GM19455 (cell line): ENCODE results near the gene SCAMP3.
A peak's percentile ranks its signal among the peaks of the same experiment; 100 is the strongest.
"Not testable (repeated sequence)": the region's sequence is repeated elsewhere in the genome, so short reads cannot be mapped to it uniquely, and the experiment has no call there.

Source experiments
- ATAC-seq: cut with Tn5 transposase; IDR thresholded peaks from one replicate; pipeline ENCODE4 v1.9.1; 2021; ENCODE audit not compliant: unreplicated experiment

Gene SCAMP3

GRCh38 chr1:155261852-155262673 lies at the start of gene SCAMP3:
TSS of gene SCAMP3 (minus strand) at chr1:155262360. CDS start at chr1:155262151, 209 bp downstream.
- peak; percentile 82 for ATAC-seq

DNA sequence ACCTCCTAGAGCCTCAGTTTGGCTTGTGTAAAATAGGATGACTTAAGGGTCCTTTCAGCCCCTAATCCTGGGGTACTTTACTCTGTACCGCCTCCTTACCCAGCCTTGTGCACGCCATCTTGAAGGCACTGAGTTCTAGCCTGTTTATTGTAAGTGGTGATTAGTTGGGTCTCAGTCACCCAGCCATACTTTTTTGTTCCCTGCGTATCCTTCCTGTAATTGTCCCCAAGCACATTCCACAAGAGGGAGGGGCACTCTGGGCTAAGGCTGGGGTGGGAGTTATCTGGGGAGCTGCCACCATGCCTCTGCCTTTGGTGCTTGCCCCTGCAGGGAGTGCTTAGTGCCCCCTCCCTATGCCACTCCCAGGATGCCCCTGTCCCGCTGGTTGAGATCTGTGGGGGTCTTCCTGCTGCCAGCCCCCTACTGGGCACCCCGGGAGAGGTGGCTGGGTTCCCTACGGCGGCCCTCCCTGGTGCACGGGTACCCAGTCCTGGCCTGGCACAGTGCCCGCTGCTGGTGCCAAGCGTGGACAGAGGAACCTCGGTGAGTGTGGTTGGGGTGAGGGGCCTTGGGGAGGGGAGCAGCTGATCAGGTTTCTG lies 47.4 kb upstream of the SCAMP3 start:
- no peak for ATAC-seq

DNA sequence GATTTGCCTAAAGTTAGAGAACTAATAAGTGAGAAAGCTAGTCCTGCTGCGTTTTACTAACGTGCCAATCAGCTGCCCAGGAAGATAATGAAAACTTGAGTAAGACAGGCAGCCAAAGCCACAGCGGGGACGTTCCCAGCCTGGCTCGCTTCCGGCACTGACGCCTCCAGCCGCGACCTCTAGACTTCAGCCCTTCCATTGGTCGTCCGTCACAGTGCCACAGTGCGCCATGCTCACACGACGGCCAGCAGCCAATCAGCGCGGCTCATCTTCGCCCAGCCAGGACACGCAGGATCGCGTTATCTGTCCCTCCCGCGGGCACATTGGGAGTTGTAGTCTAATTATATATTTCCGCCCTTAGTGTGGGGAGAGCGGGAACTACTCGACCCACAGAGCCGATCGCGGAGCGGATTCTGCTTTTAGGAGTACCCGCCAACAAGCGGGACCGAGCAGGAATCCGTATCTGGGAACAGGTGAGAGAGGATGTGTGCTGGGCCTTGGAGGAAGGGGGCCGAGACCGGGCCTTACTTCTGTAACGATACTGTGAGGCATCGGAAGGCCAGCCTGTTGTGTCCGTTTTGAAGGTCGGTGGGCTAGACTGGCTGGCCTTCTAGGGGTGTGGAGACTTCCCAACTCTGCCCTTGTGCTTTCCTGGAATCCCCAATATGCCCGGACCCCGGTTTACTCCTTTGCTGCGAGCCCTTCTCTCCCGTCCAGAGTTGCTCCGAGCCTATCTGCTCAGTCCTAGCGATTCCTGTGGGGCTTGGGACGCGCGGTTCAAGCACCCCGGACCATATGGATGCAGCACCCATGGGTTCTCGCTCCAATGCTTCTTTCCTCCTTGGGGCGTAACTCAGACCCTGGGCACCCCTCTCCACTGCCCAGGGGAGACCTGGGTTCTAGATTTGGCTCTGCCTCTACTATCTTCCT lies 46.6 kb upstream of the SCAMP3 start, which contains the start of gene FDPS:
FDPS (plus strand) TSS at position 374 of the 930 bp plus-strand sequence. CDS start 924 bp downstream, outside the sequence.
- ATAC-seq: peak; percentile 93

DNA sequence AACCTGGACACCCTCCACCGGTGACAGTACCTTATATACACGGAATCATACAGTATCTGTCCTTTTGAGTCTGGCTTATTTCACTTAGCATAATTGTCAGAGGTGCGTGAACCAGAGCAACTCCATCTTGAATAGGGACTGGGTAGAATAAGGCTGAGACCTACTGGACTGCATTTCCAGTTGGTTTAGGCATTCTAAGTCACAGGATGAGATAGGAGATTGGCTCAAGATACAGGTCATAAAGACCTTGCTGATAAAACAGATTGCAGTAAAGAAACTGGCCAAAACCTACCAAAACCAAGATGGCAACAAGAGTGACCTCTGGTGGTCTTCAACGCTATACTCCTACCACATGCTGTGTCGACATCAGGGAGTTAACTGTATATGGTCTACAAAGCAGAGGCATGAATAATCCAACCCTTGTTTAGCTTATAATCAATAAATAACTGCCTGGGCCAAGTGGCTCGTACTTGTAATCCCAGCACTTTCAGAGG lies 45.1 kb upstream of the SCAMP3 start:
- no peak for ATAC-seq

DNA sequence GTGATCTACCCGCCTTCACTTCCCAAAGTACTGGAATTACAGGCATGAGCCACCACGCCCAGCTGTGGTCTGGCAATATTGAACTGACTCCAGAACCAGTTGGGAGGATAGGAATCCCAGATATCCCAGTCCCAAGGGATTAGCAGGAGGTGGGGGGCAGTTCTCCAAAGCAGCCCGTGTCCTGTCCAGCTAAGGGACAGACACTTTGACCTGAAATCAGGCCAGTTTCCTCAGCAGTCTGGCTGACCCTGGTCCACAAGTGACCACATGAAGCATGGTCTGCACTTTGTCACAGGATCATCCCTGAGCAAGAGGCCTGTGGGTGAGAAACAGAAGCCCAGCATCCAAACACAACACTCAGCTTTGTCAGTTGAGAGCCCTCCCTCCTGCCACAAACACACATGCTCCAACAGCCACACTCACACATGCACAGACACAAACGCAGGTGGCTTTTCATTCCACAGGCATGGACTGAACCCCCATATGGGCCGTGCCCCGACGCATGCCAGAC lies 43.8 kb upstream of the SCAMP3 start:
- no peak for ATAC-seq

GRCh38 chr1:155304558-155305063 lies 42.5 kb upstream of the SCAMP3 start:
- ATAC-seq: no peak

GRCh38 chr1:155301342-155301841 lies 39.2 kb upstream of the SCAMP3 start, which contains the start of gene PKLR:
TSS of gene PKLR (minus strand) at chr1:155301438. CDS start at chr1:155301395, 43 bp downstream.
- no peak for ATAC-seq

- no peak for ATAC-seq
These were observed 38.6 kb upstream of the SCAMP3 start for GRCh38 chr1:155300553-155301329.

DNA sequence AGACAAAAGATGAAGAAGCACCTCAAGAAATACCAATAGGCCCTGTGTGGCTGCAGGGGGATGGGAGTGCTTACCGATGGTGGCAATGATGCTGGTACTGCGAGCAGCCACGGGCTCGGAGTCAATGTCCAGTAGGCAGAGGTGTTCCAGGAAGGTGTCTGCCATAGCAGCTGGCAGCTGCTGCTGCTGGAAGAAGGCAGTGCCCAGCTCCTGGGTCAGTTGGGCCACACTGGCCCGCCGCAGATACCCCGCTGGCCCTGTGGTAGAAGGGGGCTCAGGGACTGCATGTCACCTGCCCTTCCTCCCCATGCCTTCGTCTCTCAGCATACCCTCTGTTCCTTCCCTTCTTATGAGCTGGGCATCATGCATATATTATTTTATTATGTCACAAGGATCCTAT lies 37.9 kb upstream of the SCAMP3 start:
- ATAC-seq: no peak

DNA sequence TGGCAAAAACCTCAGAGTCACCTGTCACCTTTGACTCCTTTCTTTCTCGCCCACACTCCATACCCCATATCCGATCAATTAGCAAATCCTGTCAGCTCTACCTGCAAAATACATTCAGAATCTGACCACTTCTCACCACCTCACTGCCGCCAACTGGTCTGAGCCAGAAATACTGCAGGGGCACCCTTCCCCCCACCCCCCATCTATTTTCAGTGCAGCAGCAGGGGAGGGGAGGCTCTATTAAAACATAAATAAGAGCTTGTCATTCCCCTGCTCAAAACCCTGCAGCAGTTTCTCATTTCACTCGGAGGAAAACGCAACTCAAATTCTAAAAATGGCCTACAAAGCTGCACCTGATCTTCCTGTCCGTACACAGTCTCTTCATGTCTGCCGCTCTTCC lies 35.2 kb upstream of the SCAMP3 start:
- no peak for ATAC-seq

- ATAC-seq: no peak
These were observed 34.5 kb upstream of the SCAMP3 start for GRCh38 chr1:155296661-155297060.

DNA sequence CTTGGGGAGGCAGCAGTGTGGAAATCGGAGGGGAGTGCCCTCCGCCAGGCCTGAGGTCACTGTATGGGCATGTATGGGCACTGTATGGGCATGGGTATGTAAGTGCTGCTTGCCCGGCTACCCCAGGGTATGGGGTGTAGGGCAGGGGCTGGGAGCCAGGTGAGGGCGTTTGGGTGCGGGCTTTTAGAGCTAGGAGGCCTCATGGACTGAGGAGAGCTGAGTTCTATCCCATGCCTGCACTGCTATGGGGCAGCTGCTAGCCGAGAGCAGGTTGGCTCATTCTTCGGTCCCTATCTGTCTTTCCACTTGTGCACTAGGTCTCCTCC lies 33.7 kb upstream of the SCAMP3 start:
- ATAC-seq: no peak

DNA sequence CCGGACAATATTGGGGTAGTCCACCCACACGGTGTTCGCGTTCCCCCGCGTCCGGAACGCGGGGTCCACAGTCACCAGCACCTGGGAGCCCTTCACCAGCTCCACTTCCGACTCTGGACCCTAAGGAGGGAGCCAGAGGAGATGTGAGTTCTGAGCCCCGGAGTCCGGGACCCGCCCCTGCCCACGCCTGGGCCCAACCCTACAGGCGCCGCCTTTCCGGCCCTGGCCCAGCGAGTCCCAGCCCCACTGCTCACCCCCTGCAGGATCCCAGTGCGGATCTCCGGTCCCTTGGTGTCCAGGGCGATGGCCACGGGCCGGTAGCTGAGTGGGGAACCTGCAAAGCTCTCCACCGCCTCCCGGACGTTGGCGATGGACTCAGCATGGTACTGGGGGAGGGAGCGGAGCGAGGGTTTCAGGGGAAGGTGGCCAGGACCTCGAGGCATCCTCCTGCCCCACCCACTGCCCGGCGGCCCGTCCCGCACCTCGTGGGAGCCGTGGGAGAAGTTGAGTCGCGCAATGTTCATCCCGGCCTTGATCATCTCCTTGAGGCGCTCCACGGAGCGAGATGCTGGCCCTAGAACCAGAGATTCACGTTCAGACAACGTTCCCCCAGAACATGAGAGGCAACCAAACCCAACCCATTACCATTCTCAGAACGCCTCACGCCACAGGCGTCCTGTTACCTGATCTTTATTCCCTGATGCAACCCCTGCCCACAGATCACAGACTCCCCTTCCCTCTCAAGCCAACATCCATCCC lies 33.2 kb upstream of the SCAMP3 start:
- no peak for ATAC-seq

- ATAC-seq: no peak
These were observed 32.5 kb upstream of the SCAMP3 start for GRCh38 chr1:155294520-155295182.

- no peak for ATAC-seq
These were observed 31.1 kb upstream of the SCAMP3 start for GRCh38 chr1:155293086-155293749.

- not testable (repeated sequence) for ATAC-seq
These were observed 28.8 kb upstream of the SCAMP3 start for GRCh38 chr1:155291006-155291405.

DNA sequence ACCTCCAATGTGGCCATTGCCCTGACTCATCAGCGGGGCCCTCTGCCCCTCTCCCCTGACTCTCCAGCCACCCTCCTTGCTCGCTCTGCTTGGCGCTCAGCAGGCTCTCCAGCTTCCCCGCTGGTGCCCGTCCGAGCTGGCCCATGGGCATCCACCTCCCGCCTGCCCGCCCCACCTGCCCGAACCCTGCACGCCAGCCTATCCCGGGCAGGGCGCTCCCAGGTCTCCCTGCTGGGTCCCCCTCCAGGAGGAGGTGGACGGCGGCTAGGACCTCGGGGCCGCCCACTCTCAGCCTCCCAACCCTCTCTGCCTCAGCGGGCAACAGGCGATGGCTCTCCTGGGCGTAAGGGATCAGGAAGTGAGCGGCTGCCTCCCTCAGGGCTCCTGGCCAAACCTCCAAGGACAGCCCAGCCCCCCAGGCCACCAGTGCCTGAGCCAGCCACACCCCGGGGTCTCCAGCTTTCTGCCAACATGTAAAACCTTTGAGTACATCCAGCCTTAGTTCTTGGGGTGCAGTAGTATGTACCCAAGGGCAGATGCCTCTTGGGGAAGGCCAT lies 25.9 kb upstream of the SCAMP3 start:
- no peak for ATAC-seq

- no peak for ATAC-seq
These were observed 24.4 kb upstream of the SCAMP3 start for GRCh38 chr1:155286544-155286943.
